Activated gamma-delta T cell (primary cell): ENCODE measurements around the gene LRRC25.

Experiments used
- DNase-seq: peaks from one replicate; lab custom pipeline; 2025; lab: John Stamatoyannopoulos, UW

Gene LRRC25

GRCh38 chr19:18435842-18436670 is 38.6 kb upstream of the LRRC25 start:
- DNase-seq: no peak

DNA sequence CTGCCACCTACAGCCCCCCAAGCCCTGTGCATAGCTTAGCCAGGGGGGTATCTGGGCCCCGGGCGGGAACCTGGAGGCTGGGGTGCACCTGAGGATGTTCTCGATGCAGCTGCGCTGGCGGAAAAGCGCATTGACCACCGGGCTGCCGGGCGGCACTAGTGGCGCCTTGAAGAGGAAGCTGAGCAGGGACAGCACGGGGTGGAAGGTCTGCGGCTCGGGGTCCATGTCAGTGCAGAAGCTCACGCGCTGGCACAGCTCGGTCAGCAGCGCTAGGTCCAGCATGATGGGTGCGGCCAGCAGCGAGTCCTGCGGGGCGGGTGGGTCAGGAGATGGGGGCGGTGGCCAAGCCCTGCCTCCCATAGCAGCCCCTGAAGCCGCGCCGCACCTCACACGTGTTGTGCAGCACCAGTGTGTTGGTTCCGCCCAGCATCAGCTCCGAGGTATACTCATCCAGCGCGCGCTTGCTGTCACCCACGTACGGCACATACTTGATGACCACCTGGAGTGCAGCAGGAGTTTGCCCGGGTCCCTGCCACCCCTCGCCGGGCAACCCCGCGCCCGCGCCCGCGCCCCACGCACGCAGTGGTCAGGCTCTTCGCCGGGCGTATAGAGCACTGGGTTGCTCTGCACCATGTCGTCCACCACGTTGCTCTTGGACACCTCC is 37.9 kb upstream of the LRRC25 start:
- DNase-seq: no peak

- no peak for DNase-seq
Measured at GRCh38 chr19:18434411-18435175, 37.2 kb upstream of the LRRC25 start.

GRCh38 chr19:18433735-18434398 is 36.4 kb upstream of the LRRC25 start:
- DNase-seq: no peak

GRCh38 chr19:18433015-18433691 is 35.7 kb upstream of the LRRC25 start:
- DNase-seq: no peak

DNA sequence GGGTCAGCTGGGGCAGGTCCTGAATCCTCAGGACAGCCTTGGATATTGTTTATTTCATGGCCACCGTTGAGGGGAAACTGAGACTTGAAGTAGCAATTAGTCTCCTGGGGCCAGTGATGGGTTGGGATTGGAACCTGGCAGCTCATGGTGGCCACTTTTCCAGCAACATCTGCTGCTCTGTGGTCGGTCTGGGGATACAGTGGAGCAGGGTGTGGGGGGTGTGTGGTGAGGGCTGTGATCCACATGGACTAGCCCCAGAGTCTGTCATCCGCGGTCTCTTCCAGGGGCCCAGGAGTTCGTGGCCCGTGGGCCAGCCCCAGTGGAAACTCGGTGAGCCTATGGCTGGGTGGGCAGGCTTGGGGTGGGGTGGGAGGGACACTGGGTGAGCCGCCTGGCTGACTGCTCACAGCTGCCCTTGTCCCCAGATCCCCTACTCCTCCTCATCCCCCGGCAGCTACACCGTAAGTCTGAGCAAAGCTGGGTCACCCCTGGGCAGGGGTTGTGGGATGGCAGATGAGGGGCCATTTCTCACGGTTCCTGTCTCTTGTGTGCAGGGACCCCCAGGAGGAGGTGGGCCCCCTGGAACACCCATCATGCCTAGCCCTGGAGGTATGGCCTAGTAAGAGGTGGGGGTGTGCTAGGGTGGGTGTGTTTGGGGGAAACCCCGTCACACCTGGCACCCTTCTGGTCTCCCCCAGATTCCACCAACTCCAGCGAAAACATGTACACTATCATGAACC is 35.0 kb upstream of the LRRC25 start:
- DNase-seq: no peak

GRCh38 chr19:18431351-18432197 is 34.2 kb upstream of the LRRC25 start:
- DNase-seq: no peak

DNA sequence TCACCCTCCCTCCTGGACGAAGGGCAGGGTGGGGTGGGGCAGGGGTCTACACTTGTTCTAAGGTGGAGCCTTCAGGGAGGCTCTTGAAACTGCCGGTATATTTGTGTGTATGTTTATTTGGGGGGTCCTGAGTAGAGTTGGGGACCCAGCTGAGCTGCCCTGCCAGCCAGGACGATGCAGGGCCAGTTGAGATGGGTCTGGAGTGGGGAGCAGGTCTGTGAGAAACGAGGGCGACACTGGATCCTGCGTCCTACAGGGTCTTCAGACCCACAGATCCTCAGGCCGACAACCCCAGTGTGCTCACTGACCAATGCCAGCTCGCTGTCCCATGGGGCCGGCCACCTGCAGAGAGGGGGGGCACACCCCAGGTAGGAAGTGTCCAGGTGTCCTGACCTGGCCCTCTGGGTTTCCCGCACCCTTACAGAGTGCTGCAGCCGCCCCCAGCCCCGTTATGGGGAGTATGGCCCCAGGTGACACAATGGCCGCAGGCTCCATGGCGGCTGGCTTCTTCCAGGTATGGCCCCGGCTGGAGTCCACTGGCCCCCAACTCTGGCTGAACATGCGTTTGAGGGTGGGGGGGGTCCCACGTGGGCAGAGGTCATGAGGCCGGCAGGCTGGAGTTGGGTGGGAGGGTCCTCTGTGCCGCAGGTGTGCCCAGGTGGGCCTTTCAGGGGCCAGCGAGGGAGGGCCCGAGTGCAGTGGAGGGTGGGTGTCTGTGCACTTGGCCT is 33.2 kb upstream of the LRRC25 start:
- DNase-seq: no peak

- no peak for DNase-seq
Measured at GRCh38 chr19:18429717-18430416, 32.4 kb upstream of the LRRC25 start.

- DNase-seq: peak; percentile 98
Measured at GRCh38 chr19:18428787-18429674, 31.6 kb upstream of the LRRC25 start.

DNA sequence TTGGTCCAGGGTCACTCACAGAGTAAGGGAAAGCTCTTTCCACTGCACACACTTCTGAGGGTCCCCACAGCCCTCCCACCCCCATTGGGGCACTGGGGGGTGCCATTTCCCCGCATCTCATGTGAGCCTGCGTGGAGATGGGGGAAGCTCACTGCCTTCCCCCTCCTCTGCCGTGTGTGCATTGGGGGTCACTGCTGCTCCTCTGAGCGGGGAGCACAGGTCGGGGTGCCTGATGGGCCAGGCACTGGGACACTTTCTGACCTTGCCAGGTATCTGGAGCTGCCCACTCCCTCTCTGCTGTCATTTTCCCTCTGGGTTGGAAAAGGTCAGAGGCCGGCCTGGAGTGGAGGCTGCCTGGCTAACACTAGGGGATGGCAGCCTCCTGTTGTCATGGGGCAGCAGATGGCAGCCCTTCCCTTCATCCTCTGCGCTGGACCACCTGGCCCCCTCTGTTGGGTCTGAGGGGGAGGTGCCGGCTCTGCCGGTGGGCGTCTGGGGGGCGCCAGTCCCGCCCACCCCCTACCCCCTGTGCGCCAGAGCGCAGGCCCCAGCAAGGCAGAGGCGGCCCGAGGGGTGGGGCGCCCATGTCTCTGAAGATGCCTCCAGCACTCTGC is 30.9 kb upstream of the LRRC25 start:
- DNase-seq: no peak

- DNase-seq: no peak
Measured at GRCh38 chr19:18427743-18428113, 30.3 kb upstream of the LRRC25 start.

GRCh38 chr19:18427080-18427742 is 29.8 kb upstream of the LRRC25 start:
- no peak for DNase-seq

GRCh38 chr19:18426416-18426767 is 29.0 kb upstream of the LRRC25 start:
- no peak for DNase-seq

GRCh38 chr19:18425515-18426415 is 28.3 kb upstream of the LRRC25 start:
- no peak for DNase-seq
